ENCODE results near the gene ATE1. TPM values are rescaled to one million over a fixed set of nuclear protein-coding genes. Genes with fewer than 3 reads are reported as not detected.

The ATE1 gene
- total RNA-seq, 1 donor from 2014 or later = 27.6 TPM

DNA sequence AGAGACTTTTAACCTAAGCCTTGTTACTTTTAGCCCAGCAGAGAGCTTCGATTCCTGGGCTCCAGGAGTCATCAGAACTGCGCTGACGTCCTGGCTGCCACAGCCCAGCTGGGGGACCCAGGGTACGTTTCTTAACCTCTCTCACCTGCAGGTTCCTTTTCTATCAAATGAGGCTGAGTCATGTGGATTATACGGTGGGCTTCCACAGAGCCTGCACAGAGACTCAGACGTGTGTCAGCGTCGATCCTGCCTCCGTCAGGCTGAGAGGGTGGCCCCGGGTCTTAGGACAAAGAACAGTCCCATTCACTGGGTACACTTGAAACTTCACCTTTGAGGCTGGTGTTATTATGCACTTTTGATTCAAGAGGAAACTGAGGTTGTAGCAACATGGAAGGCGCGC is 228.9 kb downstream of the ATE1 start:
- Mint-ChIP-seq H3K9me3 (peaks cover 7% of the 10 kb centered on the region), H3K27me3 (ENCODE audit: low read depth) (no peaks in the 10 kb centered on the region), H3K27ac (ENCODE audit: unreplicated experiment) (no peak overlapping the region), H3K4me3 (no peak overlapping the region), H3K36me3 (ENCODE audit: low read depth) (peaks cover 3% of the 10 kb centered on the region), H3K4me1 (peaks cover 35% of the 10 kb centered on the region)
- no peak for DNase-seq (ENCODE audit: low read depth, low spot score)
- TF ChIP-seq, protein P1, sequence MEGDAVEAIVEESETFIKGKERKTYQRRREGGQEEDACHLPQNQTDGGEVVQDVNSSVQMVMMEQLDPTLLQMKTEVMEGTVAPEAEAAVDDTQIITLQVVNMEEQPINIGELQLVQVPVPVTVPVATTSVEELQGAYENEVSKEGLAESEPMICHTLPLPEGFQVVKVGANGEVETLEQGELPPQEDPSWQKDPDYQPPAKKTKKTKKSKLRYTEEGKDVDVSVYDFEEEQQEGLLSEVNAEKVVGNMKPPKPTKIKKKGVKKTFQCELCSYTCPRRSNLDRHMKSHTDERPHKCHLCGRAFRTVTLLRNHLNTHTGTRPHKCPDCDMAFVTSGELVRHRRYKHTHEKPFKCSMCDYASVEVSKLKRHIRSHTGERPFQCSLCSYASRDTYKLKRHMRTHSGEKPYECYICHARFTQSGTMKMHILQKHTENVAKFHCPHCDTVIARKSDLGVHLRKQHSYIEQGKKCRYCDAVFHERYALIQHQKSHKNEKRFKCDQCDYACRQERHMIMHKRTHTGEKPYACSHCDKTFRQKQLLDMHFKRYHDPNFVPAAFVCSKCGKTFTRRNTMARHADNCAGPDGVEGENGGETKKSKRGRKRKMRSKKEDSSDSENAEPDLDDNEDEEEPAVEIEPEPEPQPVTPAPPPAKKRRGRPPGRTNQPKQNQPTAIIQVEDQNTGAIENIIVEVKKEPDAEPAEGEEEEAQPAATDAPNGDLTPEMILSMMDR (conservative IDR thresholded peaks at IDR 0.05) = no peak

DNA sequence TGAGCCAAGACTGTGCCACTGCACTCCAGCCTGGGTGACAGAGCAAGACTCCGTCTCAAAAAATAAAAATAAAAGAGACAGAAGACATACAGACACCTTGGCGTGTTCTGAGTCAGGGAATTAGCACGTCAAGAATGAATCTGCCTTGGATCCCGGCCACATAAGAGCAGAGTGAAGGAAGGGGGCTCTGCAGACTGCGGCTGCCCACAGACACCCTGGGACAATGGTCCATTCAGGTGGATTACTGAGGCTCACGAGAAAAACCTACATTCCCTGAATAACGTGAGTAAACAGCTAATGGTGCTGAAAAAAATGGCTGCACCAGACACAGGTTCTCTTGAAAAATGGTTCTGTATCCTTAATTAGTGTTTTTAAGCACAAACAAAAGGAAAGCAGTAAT is 229.5 kb downstream of the ATE1 start:
- Mint-ChIP-seq H3K4me1 (peaks cover 38% of the 10 kb centered on the region), H3K36me3 (ENCODE audit: low read depth) (peaks cover 3% of the 10 kb centered on the region), H3K27me3 (ENCODE audit: low read depth) (no peaks in the 10 kb centered on the region), H3K27ac (ENCODE audit: unreplicated experiment) (no peak overlapping the region), H3K9me3 (peaks cover 7% of the 10 kb centered on the region), H3K4me3 (no peak overlapping the region)
- TF ChIP-seq, protein P1 (conservative IDR thresholded peaks at IDR 0.05) = no peak
- DNase-seq (ENCODE audit: low read depth, low spot score) = no peak

DNA sequence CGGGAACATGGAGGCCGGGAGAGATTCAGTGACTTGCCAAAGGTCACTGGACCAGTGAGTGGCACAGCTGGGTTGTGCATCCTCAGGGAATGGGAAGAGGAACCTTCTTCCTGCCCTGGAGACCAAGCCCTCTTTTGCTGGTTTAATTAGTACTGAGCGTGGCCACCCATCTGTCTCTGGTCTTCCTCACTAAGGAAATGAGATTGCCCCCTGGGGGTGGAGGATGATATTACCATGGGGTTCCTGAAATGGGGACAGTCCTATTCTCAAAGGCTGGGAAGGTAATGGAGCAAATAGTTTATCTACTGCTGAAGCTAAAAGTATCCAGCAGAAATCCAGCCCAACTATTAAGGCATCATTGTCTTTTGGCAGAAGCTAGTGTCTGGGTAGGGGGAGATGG is 231.0 kb downstream of the ATE1 start:
- no peak overlapping the region for H3K4me3 Mint-ChIP-seq
- TF ChIP-seq, protein P1 (conservative IDR thresholded peaks at IDR 0.05) = peak; percentile 63
- no peak overlapping the region for H3K27ac Mint-ChIP-seq (ENCODE audit: unreplicated experiment)
- H3K36me3 Mint-ChIP-seq (ENCODE audit: low read depth) = peaks cover 3% of the 10 kb centered on the region
- H3K4me1 Mint-ChIP-seq = peaks cover 45% of the 10 kb centered on the region
- H3K9me3 Mint-ChIP-seq = peaks cover 7% of the 10 kb centered on the region
- no peaks in the 10 kb centered on the region for H3K27me3 Mint-ChIP-seq (ENCODE audit: low read depth)
- peak; percentile 58 for DNase-seq (ENCODE audit: low read depth, low spot score)

DNA sequence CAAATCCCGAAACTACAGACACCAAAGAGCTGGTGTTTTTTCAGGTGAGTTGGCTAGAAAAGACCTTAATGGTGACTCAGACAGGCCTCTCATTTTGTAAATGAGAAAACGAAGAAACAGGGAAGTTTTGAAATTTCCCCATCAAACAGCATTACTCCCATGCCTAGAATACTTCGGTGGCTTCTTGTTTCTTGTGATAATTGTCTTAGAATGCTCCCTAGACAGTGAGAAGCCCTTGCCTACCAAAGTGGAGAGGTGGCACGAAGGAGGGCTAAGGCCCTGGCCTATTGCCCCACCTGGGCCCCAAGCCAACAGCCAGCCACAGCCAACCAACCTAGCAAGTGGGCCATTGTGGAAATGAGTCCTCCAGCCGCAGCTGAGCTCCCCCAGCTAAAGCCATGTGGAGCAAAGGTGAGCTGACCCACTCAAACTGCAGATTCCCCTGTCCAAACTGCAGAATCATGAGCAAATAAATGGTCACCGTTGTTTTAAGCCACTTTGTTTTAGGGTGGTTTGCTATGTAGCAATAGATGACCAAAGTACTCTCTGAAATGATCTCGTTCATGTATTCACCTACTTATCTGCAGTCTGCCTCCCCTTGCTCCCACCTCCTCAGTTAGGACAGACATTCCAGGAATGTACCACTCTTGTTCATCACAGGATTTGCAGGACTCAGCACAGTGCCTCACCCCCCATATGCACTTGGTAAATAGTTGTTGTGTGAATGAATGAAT is 231.9 kb downstream of the ATE1 start:
- H3K36me3 Mint-ChIP-seq (ENCODE audit: low read depth) = peaks cover 3% of the 10 kb centered on the region
- peaks cover 7% of the 10 kb centered on the region for H3K9me3 Mint-ChIP-seq
- TF ChIP-seq, protein P1 (conservative IDR thresholded peaks at IDR 0.05) = no peak
- no peak overlapping the region for H3K4me3 Mint-ChIP-seq
- DNase-seq (ENCODE audit: low read depth, low spot score) = no peak
- peak overlapping the region; percentile 38 for H3K27ac Mint-ChIP-seq (ENCODE audit: unreplicated experiment)
- peaks cover 45% of the 10 kb centered on the region for H3K4me1 Mint-ChIP-seq
- no peaks in the 10 kb centered on the region for H3K27me3 Mint-ChIP-seq (ENCODE audit: low read depth)

DNA sequence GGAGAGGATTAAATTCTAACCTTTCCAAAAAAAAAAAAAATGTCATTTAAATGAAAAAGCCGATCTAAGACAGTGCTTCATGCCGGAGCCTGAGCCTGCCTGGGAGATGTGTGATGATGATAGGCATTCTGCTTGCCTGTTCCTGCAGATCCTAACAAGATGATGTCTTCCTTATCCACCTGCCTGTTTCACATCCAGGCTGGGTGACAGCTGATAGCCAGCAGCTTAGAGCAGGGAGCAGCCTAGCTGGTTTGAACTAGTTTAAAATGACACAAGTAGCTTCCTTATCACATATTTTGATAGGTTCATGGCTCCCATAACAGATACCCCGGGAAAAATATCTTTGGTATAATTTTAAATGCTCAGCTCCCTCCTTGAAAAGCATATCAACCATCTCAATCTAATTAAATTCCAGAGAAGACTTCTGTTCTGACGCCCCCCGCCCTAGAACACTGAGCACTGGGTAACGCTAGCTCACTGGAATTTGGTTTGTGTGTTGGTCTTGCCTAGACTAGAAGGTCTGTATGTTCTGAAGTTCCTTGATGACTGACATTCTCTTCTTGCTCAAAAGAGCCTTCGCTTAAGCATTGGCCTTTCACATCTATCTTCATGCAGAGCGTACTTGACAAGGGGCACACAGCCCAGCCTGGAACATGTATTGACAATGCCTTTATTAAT is 232.7 kb downstream of the ATE1 start:
- TF ChIP-seq, protein P1 (conservative IDR thresholded peaks at IDR 0.05) = no peak
- peaks cover 3% of the 10 kb centered on the region for H3K36me3 Mint-ChIP-seq (ENCODE audit: low read depth)
- DNase-seq (ENCODE audit: low read depth, low spot score) = no peak
- H3K4me3 Mint-ChIP-seq = no peak overlapping the region
- H3K27me3 Mint-ChIP-seq (ENCODE audit: low read depth) = no peaks in the 10 kb centered on the region
- H3K27ac Mint-ChIP-seq (ENCODE audit: unreplicated experiment) = no peak overlapping the region
- H3K9me3 Mint-ChIP-seq = peaks cover 5% of the 10 kb centered on the region
- peaks cover 53% of the 10 kb centered on the region for H3K4me1 Mint-ChIP-seq

Data from neural crest cell (in vitro differentiated cells).